Gastrocnemius medialis (tissue), 4 donors: ENCODE data around the gene AP1S3. TPM values are rescaled to one million over a fixed set of nuclear protein-coding genes. Genes with fewer than 3 reads are reported as not detected.

ENCODE experiments used
- total RNA-seq, 4 donors: library from RNA; depleted of rRNA; stranded (reverse); fragments of >200 nt; gene quantifications; one replicate each; pipeline versions ENCODE4 v1.1.0 to v1.2.3, GENCODE V29; 2016

Gene AP1S3
- total RNA-seq, 4 donors from 2014 or later: 0.20 TPM; not detected in 3

Other genes with a start within 250 kb of the AP1S3 start
- gene SCG2, start 235.2 kb downstream of the AP1S3 start, total RNA-seq: not detected
- 10 to 100 TPM; 12.0 to 25.7 (median 17.1) TPM for gene WDFY1, start 107.8 kb upstream of the AP1S3 start, total RNA-seq
- gene MRPL44, start 119.9 kb upstream of the AP1S3 start, total RNA-seq: 10 to 100 TPM; 25.8 to 40.6 (median 33.7) TPM
- 1 to 10 TPM in 3 of 4 donors, under 1 TPM in 1; 0.41 to 2.8 (median 1.4) TPM for gene SERPINE2, start 201.7 kb upstream of the AP1S3 start, total RNA-seq